ENCODE data around the gene PPP1R3A.

The PPP1R3A gene

GRCh38 chr7:113875224-113875623 is 43.6 kb downstream of the PPP1R3A start:
- no peak for DNase-seq

GRCh38 chr7:113873554-113874151 is 45.2 kb downstream of the PPP1R3A start:
- DNase-seq: no peak

GRCh38 chr7:113872981-113873380 is 45.8 kb downstream of the PPP1R3A start:
- no peak for DNase-seq

- DNase-seq: no peak
These were observed 51.5 kb downstream of the PPP1R3A start for GRCh38 chr7:113867325-113867724.

- DNase-seq: no peak
These were observed 62.8 kb downstream of the PPP1R3A start for GRCh38 chr7:113856010-113856409.

- no peak for DNase-seq
These were observed 77.9 kb downstream of the PPP1R3A start for GRCh38 chr7:113840954-113841353.

GRCh38 chr7:113835367-113835766 is 83.4 kb downstream of the PPP1R3A start:
- no peak for DNase-seq

GRCh38 chr7:113832196-113832745 is 86.5 kb downstream of the PPP1R3A start:
- DNase-seq: no peak

- DNase-seq: no peak
These were observed 87.3 kb downstream of the PPP1R3A start for GRCh38 chr7:113831556-113831955.

GRCh38 chr7:113828581-113828980 is 90.2 kb downstream of the PPP1R3A start:
- no peak for DNase-seq

All from NCI-H524 (cell line).